Stomach (tissue), 4 donors: ENCODE measurements around the gene POU3F2.

Experiments
- CTCF ChIP-seq, 7 experiments: fragments of 450-650 bp in 4 of 7; fragments of 200-600 bp in 3 of 7; sonication (generic) in 3 of 7; IDR thresholded peaks; one replicate each; pipeline ENCODE4 v1.5.1; 2016 to 2019; ENCODE audit warnings: antibody characterized with exemption in 7 of 7, control low read depth in 2 of 7, mild to moderate bottlenecking in 1 of 7
- EP300 ChIP-seq: sonication (generic); formaldehyde crosslinking; IDR thresholded peaks from one replicate; pipeline ENCODE4 v1.6.1; 2017; ENCODE audit warnings: antibody characterized with exemption
- POLR2A ChIP-seq, 4 donors: fragments of 450-650 bp; IDR thresholded peaks; one replicate each; pipeline ENCODE4 v1.6.1; 2016; ENCODE audit warnings: antibody characterized with exemption in 4 of 4, control low read depth in 2 of 4, mild to moderate bottlenecking in 1 of 4, moderate library complexity in 1 of 4
- POLR2AphosphoS5 ChIP-seq, 3 donors: sonication (generic); formaldehyde crosslinking; IDR thresholded peaks; one replicate each; pipeline ENCODE4 v1.6.1; 2016; ENCODE audit warnings: antibody characterized with exemption in 3 of 3

GRCh38 chr6:98834060-98835031, at the start of gene POU3F2:
- TF ChIP-seq CTCF (IDR thresholded peaks at IDR 0.05) (no peak), POLR2A (IDR thresholded peaks at IDR 0.05) (no peak), POLR2AphosphoS5 (IDR thresholded peaks at IDR 0.05) (no peak), EP300 (no peak)
